ENCODE results near the gene CSF2. TPM values are rescaled to one million over a fixed set of nuclear protein-coding genes. Genes with fewer than 3 reads are reported as not detected.
A peak's percentile ranks its signal among the peaks of the same experiment; 100 is the strongest.

CSF2 gene
- total RNA-seq, 1 donor from 2014 or later, result not detected

GRCh38 chr5:132064738-132065331, 8.8 kb upstream of the CSF2 start:
- TF ChIP-seq, protein P1, sequence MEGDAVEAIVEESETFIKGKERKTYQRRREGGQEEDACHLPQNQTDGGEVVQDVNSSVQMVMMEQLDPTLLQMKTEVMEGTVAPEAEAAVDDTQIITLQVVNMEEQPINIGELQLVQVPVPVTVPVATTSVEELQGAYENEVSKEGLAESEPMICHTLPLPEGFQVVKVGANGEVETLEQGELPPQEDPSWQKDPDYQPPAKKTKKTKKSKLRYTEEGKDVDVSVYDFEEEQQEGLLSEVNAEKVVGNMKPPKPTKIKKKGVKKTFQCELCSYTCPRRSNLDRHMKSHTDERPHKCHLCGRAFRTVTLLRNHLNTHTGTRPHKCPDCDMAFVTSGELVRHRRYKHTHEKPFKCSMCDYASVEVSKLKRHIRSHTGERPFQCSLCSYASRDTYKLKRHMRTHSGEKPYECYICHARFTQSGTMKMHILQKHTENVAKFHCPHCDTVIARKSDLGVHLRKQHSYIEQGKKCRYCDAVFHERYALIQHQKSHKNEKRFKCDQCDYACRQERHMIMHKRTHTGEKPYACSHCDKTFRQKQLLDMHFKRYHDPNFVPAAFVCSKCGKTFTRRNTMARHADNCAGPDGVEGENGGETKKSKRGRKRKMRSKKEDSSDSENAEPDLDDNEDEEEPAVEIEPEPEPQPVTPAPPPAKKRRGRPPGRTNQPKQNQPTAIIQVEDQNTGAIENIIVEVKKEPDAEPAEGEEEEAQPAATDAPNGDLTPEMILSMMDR (IDR thresholded peaks at IDR 0.05; ENCODE audit: insufficient read depth, low read length, severe bottlenecking), result peak; percentile 97
- FAIRE-seq, result no peak
- no peaks in the 10 kb centered on the region for H3K36me3 ChIP-seq (ENCODE audit: control insufficient read depth, insufficient read depth, low read length)
- DNase-seq (ENCODE audit: low read depth), result peak; percentile 71
- no peak overlapping the region for H3K4me3 ChIP-seq (ENCODE audit: low read depth, low read length)
- no peaks in the 10 kb centered on the region for H3K27me3 ChIP-seq (ENCODE audit: control insufficient read depth, insufficient read depth, low read length)

- TF ChIP-seq, protein P1 (IDR thresholded peaks at IDR 0.05; ENCODE audit: insufficient read depth, low read length, severe bottlenecking), result peak; percentile 66
- no peak overlapping the region for H3K4me3 ChIP-seq (ENCODE audit: low read depth, low read length)
- FAIRE-seq (no peak), DNase-seq (ENCODE audit: low read depth) (peak; percentile 63)
- H3K27me3 ChIP-seq (ENCODE audit: control insufficient read depth, insufficient read depth, low read length), result no peaks in the 10 kb centered on the region
- no peaks in the 10 kb centered on the region for H3K36me3 ChIP-seq (ENCODE audit: control insufficient read depth, insufficient read depth, low read length)
Measured at GRCh38 chr5:132065351-132065937, 8.1 kb upstream of the CSF2 start.

DNA sequence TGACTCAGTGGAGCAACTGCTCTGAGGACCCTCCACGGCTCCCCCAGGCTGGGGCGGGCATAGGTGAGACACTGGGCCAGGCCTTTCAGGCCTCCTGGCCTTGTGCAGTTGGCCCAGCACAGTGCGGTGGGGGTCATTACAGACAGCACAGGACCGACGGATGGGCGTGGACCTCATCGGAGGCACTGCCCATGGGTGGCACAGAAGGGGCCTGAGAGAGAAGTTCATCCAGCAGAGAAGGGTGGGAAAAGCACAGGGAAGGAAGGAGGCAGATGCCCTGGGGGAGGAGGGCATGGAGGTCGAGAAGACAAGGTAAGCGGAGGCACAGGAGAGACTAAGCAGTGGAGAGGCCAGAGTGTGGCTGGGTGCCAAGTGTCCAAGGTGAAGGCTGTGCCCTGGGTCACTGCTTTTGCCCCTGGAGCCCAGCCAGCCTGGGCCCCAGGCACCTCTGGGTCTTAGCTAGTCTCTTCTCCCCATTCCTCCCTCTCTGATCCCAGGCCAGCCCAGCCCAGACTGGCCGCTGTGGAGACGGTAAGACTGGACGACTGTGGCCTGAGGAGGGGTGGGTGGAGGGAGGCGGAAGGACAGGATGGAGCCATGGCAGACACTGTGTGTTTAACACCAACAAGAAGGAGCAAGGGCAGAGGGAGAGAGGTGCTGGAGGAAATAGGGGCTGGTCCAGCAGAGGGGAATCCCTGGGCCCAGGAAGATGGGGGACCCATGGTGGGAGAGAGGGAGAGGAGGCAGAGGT, 7.5 kb upstream of the CSF2 start:
- DNase-seq (ENCODE audit: low read depth) (no peak), FAIRE-seq (no peak)
- H3K27me3 ChIP-seq (ENCODE audit: control insufficient read depth, insufficient read depth, low read length), result no peaks in the 10 kb centered on the region
- no peaks in the 10 kb centered on the region for H3K36me3 ChIP-seq (ENCODE audit: control insufficient read depth, insufficient read depth, low read length)
- no peak overlapping the region for H3K4me3 ChIP-seq (ENCODE audit: low read depth, low read length)
- TF ChIP-seq, protein P1 (IDR thresholded peaks at IDR 0.05; ENCODE audit: insufficient read depth, low read length, severe bottlenecking), result no peak

DNA sequence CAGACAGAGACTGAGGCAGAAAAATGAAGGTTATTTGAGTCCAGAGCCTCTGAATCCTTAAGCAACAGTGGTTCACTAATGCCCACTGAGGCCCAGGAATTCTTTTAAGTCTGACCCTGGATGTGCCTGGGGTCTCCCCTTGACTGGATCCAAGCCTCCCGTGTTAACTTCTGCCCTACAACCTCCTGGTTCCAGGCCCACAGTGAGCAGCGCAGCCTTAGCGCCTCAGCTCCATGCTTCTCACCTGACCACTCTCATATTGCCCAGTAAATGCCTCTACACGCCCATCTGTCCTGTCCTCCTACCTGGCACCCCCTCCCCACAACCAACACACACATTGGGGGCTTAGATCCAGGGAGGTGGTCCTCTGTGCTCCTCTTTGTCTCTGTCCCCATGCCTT, 6.7 kb upstream of the CSF2 start:
- TF ChIP-seq, protein P1 (IDR thresholded peaks at IDR 0.05; ENCODE audit: insufficient read depth, low read length, severe bottlenecking), result no peak
- DNase-seq (ENCODE audit: low read depth) (no peak), FAIRE-seq (no peak)
- Histone ChIP-seq H3K4me3 (ENCODE audit: low read depth, low read length) (no peak overlapping the region), H3K27me3 (ENCODE audit: control insufficient read depth, insufficient read depth, low read length) (peaks cover 3% of the 10 kb centered on the region), H3K36me3 (ENCODE audit: control insufficient read depth, insufficient read depth, low read length) (no peaks in the 10 kb centered on the region)

DNA sequence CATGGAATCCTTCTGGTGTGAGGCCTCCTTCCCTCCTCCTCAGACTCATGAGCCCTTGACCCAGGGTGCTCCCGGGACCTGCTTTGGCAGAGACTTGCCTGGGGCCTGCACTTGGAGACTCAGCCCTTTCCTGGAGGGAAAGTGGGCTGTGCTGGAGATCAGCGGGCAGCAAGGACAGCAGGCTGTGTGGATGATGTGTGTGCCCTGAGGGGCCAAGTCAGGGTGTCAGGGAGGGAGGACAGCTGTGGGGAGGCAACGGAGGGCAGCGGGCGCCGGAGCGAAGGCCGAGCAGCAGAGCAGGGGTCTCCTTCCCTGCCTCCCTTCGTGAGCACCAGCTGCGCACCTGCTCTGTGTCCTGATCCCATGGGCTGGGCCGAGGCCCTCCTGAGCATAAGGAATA, 6.1 kb upstream of the CSF2 start:
- FAIRE-seq, result no peak
- TF ChIP-seq, protein P1 (IDR thresholded peaks at IDR 0.05; ENCODE audit: insufficient read depth, low read length, severe bottlenecking), result no peak
- Histone ChIP-seq H3K4me3 (ENCODE audit: low read depth, low read length) (no peak overlapping the region), H3K27me3 (ENCODE audit: control insufficient read depth, insufficient read depth, low read length) (peaks cover 3% of the 10 kb centered on the region), H3K36me3 (ENCODE audit: control insufficient read depth, insufficient read depth, low read length) (no peaks in the 10 kb centered on the region)
- DNase-seq (ENCODE audit: low read depth), result no peak

All from bronchial epithelial cell (primary cell).